Measurements from ENCODE around the gene TEKT5.
"Not testable (repeated sequence)": the region's sequence is repeated elsewhere in the genome, so short reads cannot be mapped to it uniquely, and the experiment has no call there.

The TEKT5 gene

GRCh38 chr16:10621216-10621949, 73.3 kb downstream of the TEKT5 start:
- not testable (repeated sequence) for H3K9ac ChIP-seq (ENCODE audit: low read depth, low read length); H3K9me3 ChIP-seq (ENCODE audit: control insufficient read depth, insufficient read depth, low read length); H3K36me3 ChIP-seq (ENCODE audit: insufficient read depth, low read length)
- peaks cover 25% of the 10 kb centered on the region for H3K4me1 ChIP-seq (ENCODE audit: insufficient read depth, low read length)

DNA sequence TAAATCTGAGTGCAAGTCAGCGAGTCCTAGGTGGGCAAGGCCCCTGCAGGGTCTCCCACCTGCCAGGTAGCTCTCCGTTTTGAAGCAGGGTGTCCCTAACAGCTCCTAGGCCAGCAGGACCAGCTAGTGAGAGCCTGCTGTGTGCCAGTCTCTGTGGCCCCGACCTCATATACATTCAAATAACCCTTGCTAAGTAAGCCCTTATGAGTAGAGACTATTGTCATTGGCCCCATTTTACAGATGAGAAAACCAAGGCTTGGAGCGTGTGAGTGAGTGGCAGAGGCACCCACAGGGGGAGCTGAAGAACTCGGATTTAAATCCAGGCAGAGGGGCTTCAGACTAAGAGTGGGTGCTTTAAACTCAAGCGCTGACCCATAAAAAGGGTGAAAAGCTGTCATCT, 74.6 kb downstream of the TEKT5 start:
- H3K4me1 ChIP-seq (ENCODE audit: insufficient read depth, low read length): peaks cover 25% of the 10 kb centered on the region
- no peaks in the 10 kb centered on the region for H3K36me3 ChIP-seq (ENCODE audit: insufficient read depth, low read length)
- H3K9me3 ChIP-seq (ENCODE audit: control insufficient read depth, insufficient read depth, low read length): no peaks in the 10 kb centered on the region
- 0 out of 2 replicates have a peak overlapping the region, but pooled peaks have one; percentile 74 for H3K9ac ChIP-seq (ENCODE audit: low read depth, low read length)

DNA sequence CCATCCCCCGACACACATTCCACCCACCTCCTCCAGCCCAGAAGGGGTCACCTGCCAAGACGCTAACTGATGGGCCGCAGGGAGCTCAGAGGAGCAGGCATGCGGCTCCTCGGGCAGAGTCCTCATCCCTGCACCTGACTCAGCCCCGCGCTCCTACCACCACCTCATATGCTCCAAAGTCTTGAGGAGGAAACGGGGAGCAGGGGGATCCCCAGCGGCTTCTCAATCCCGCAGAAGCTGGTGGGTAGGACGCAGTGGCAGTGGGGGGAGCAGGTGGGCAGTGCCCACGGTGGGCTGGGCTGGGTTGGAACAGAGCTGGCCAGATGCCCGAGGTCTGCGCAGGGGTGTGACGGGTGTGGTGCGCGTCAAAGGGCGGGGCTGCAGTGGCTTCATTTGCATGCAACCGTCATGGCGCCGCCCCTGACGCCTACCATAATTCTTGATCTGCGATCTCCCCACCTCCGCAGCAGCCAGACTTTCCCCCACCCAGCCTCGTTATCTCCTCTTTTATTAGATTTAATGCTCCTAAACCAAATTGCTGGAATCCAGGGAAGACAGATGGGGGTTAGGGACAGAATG, 75.4 kb downstream of the TEKT5 start:
- Histone ChIP-seq H3K4me1 (ENCODE audit: insufficient read depth, low read length) (peaks cover 25% of the 10 kb centered on the region), H3K36me3 (ENCODE audit: insufficient read depth, low read length) (no peaks in the 10 kb centered on the region), H3K9ac (ENCODE audit: low read depth, low read length) (peak overlapping the region; percentile 74), H3K9me3 (ENCODE audit: control insufficient read depth, insufficient read depth, low read length) (no peaks in the 10 kb centered on the region)

DNA sequence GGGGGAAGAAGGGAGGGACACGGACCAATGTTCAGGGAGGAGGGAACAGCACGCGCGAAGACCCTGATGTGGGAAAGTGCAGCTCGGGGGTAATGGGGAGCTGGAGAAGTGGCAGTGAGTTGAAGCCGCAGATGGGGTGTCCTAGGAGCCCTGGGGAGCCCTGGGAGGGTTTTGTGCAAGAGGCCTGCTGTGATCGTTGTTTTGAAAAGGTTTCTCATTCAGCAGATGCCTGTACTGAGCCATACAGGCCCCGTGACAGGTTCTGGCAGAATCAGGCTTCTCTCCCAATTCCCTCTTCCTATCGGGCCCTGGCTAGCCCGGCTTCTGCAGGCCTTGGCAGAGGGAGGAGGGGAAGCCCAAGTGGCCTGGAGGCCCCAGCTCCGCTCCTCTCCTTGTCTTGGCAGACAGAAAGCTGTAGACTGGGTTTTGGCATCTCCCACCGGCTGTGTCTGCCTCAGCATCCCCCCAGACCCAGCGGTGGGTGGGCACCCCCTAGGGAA, 76.0 kb downstream of the TEKT5 start:
- Histone ChIP-seq H3K4me1 (ENCODE audit: insufficient read depth, low read length) (peaks cover 25% of the 10 kb centered on the region), H3K36me3 (ENCODE audit: insufficient read depth, low read length) (no peaks in the 10 kb centered on the region), H3K9ac (ENCODE audit: low read depth, low read length) (peak overlapping the region; percentile 74), H3K9me3 (ENCODE audit: control insufficient read depth, insufficient read depth, low read length) (no peaks in the 10 kb centered on the region)

- H3K9me3 ChIP-seq (ENCODE audit: control insufficient read depth, insufficient read depth, low read length): no peaks in the 10 kb centered on the region
- H3K36me3 ChIP-seq (ENCODE audit: insufficient read depth, low read length): no peaks in the 10 kb centered on the region
- no peak overlapping the region for H3K9ac ChIP-seq (ENCODE audit: low read depth, low read length)
- peaks cover 24% of the 10 kb centered on the region for H3K4me1 ChIP-seq (ENCODE audit: insufficient read depth, low read length)
Measured at GRCh38 chr16:10617662-10618420, 76.9 kb downstream of the TEKT5 start.

DNA sequence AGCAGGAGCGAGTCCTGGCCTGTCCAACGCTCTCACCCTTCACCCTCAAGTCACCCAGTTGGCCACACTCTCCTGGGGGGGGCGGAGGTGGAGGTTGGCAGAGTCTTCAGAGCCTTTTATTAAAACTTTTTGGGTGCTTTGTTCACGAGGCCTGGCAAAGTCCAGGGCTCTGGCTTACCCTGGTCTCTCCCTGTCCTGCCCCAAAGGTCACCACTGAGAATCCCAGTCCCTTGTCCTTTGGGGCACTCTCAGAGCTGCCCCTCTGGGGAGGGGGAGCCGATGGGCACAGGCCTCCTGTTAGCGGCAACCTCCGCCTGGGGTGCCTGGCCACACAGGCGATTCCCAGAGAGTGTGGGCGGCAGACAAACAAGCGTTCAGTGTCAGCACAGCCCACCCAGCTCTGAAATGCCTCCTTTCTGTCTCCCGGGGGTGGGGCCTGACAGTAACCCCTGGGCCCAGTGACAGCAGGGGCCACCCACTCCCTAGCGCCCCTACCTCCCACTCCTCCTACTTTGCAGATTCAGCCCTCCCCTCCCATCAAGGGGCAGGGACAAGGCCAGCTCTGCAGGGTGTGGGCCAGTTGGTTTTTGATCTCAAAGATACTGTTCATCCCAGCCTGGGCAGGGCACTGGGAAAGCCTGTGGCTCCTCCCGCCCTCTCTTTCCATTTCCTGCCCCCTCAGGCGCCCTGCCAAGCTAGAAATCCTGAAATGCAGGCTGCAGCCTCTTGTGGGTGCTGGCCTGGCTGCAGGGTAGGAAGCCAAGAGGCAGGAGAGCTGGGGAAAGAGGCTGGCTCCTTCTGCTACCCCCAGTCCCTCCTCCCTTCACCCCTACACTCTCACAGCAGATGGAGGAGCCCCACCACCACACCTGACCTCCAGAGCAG, 77.7 kb downstream of the TEKT5 start:
- Histone ChIP-seq H3K4me1 (ENCODE audit: insufficient read depth, low read length) (peaks cover 18% of the 10 kb centered on the region), H3K36me3 (ENCODE audit: insufficient read depth, low read length) (no peaks in the 10 kb centered on the region), H3K9ac (ENCODE audit: low read depth, low read length) (peak overlapping the region; percentile 23), H3K9me3 (ENCODE audit: control insufficient read depth, insufficient read depth, low read length) (no peaks in the 10 kb centered on the region)

GRCh38 chr16:10616419-10616755, 78.3 kb downstream of the TEKT5 start:
- Histone ChIP-seq H3K4me1 (ENCODE audit: insufficient read depth, low read length) (peaks cover 18% of the 10 kb centered on the region), H3K9ac (ENCODE audit: low read depth, low read length) (peak overlapping the region; percentile 23; the same call in 1 of the 2 replicates), H3K36me3 (ENCODE audit: insufficient read depth, low read length) (no peaks in the 10 kb centered on the region), H3K9me3 (ENCODE audit: control insufficient read depth, insufficient read depth, low read length) (no peaks in the 10 kb centered on the region)

GRCh38 chr16:10614685-10615084, 80.0 kb downstream of the TEKT5 start:
- Histone ChIP-seq H3K9ac (ENCODE audit: low read depth, low read length) (no peak overlapping the region), H3K4me1 (ENCODE audit: insufficient read depth, low read length) (peaks cover 18% of the 10 kb centered on the region), H3K9me3 (ENCODE audit: control insufficient read depth, insufficient read depth, low read length) (no peaks in the 10 kb centered on the region), H3K36me3 (ENCODE audit: insufficient read depth, low read length) (no peaks in the 10 kb centered on the region)

GRCh38 chr16:10613785-10614485, 80.8 kb downstream of the TEKT5 start:
- Histone ChIP-seq H3K9me3 (ENCODE audit: control insufficient read depth, insufficient read depth, low read length) (no peaks in the 10 kb centered on the region), H3K9ac (ENCODE audit: low read depth, low read length) (no peak overlapping the region), H3K36me3 (ENCODE audit: insufficient read depth, low read length) (no peaks in the 10 kb centered on the region), H3K4me1 (ENCODE audit: insufficient read depth, low read length) (peaks cover 17% of the 10 kb centered on the region)

- H3K9ac ChIP-seq (ENCODE audit: low read depth, low read length): no peak overlapping the region
- no peaks in the 10 kb centered on the region for H3K9me3 ChIP-seq (ENCODE audit: control insufficient read depth, insufficient read depth, low read length)
- H3K36me3 ChIP-seq (ENCODE audit: insufficient read depth, low read length): no peaks in the 10 kb centered on the region
- H3K4me1 ChIP-seq (ENCODE audit: insufficient read depth, low read length): peaks cover 10% of the 10 kb centered on the region
Measured at GRCh38 chr16:10612649-10613179, 82.0 kb downstream of the TEKT5 start.

GRCh38 chr16:10611825-10612342, 82.8 kb downstream of the TEKT5 start:
- Histone ChIP-seq H3K36me3 (ENCODE audit: insufficient read depth, low read length) (no peaks in the 10 kb centered on the region), H3K9ac (ENCODE audit: low read depth, low read length) (no peak overlapping the region), H3K4me1 (ENCODE audit: insufficient read depth, low read length) (peaks cover 5% of the 10 kb centered on the region; the same call in 1 of the 2 replicates), H3K9me3 (ENCODE audit: control insufficient read depth, insufficient read depth, low read length) (no peaks in the 10 kb centered on the region)

GRCh38 chr16:10610499-10611184, 84.1 kb downstream of the TEKT5 start:
- H3K36me3 ChIP-seq (ENCODE audit: insufficient read depth, low read length): no peaks in the 10 kb centered on the region
- H3K9ac ChIP-seq (ENCODE audit: low read depth, low read length): no peak overlapping the region
- H3K4me1 ChIP-seq (ENCODE audit: insufficient read depth, low read length): no peaks in the 10 kb centered on the region
- H3K9me3 ChIP-seq (ENCODE audit: control insufficient read depth, insufficient read depth, low read length): no peaks in the 10 kb centered on the region

DNA sequence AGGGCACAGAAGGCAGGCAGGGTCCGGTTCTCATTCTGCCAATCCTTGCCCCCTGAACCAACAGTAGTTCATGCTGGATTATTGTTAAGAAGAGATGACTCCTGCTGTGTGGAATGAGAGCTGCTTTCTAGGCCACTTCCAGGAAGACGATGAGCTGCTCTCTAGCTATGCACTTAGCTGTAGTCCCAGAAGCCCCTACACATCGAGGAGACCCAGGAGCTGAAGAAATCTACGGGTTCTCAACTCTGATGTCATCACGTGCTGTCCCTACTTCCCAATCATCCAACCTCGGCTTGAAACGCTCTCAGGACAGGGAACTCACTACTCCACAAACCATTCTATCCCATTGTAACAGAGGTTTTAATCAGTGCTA, 85.3 kb downstream of the TEKT5 start:
- Histone ChIP-seq H3K36me3 (ENCODE audit: insufficient read depth, low read length) (no peaks in the 10 kb centered on the region), H3K9me3 (ENCODE audit: control insufficient read depth, insufficient read depth, low read length) (no peaks in the 10 kb centered on the region), H3K4me1 (ENCODE audit: insufficient read depth, low read length) (no peaks in the 10 kb centered on the region), H3K9ac (ENCODE audit: low read depth, low read length) (no peak overlapping the region)
